ENCODE data around the gene SGPP2.

The SGPP2 gene

GRCh38 chr2:222523783-222524544 is 99.6 kb downstream of the SGPP2 start:
- TF ChIP-seq POLR2AphosphoS5 (IDR thresholded peaks at IDR 0.05; ENCODE audit: low read depth, low read length) (no peak), TAF1 (IDR thresholded peaks at IDR 0.05; ENCODE audit: borderline replicate concordance, insufficient read depth, low read length) (no peak), SIN3A (IDR thresholded peaks at IDR 0.05; ENCODE audit: borderline replicate concordance, insufficient read depth, low read length) (no peak), FOXP2 (optimal IDR thresholded peaks at IDR 0.05; ENCODE audit: borderline replicate concordance, extremely low read depth, extremely low read length, insufficient read depth) (no peak), REST (IDR thresholded peaks at IDR 0.05; ENCODE audit: insufficient read depth in 1 of 2, low read depth in 2 of 2, low read length in 2 of 2) (no peak)

GRCh38 chr2:222525811-222526210 is 101.5 kb downstream of the SGPP2 start:
- TF ChIP-seq TAF1 (IDR thresholded peaks at IDR 0.05; ENCODE audit: borderline replicate concordance, insufficient read depth, low read length) (no peak), REST (IDR thresholded peaks at IDR 0.05; ENCODE audit: insufficient read depth in 1 of 2, low read depth in 2 of 2, low read length in 2 of 2) (no peak), FOXP2 (optimal IDR thresholded peaks at IDR 0.05; ENCODE audit: borderline replicate concordance, extremely low read depth, extremely low read length, insufficient read depth) (no peak), SIN3A (IDR thresholded peaks at IDR 0.05; ENCODE audit: borderline replicate concordance, insufficient read depth, low read length) (no peak), POLR2AphosphoS5 (IDR thresholded peaks at IDR 0.05; ENCODE audit: low read depth, low read length) (no peak)

GRCh38 chr2:222526480-222527277 is 102.3 kb downstream of the SGPP2 start:
- TF ChIP-seq FOXP2 (optimal IDR thresholded peaks at IDR 0.05; ENCODE audit: borderline replicate concordance, extremely low read depth, extremely low read length, insufficient read depth): no peak
- TF ChIP-seq REST (IDR thresholded peaks at IDR 0.05; ENCODE audit: insufficient read depth in 1 of 2, low read depth in 2 of 2, low read length in 2 of 2): no peak
- TF ChIP-seq POLR2AphosphoS5 (IDR thresholded peaks at IDR 0.05; ENCODE audit: low read depth, low read length): no peak
- TF ChIP-seq SIN3A (IDR thresholded peaks at IDR 0.05; ENCODE audit: borderline replicate concordance, insufficient read depth, low read length): no peak
- TF ChIP-seq TAF1 (IDR thresholded peaks at IDR 0.05; ENCODE audit: borderline replicate concordance, insufficient read depth, low read length): no peak

GRCh38 chr2:222532315-222532714 is 108.0 kb downstream of the SGPP2 start:
- TF ChIP-seq SIN3A (IDR thresholded peaks at IDR 0.05; ENCODE audit: borderline replicate concordance, insufficient read depth, low read length): no peak
- TF ChIP-seq POLR2AphosphoS5 (IDR thresholded peaks at IDR 0.05; ENCODE audit: low read depth, low read length): no peak
- no peak for TF ChIP-seq FOXP2 (optimal IDR thresholded peaks at IDR 0.05; ENCODE audit: borderline replicate concordance, extremely low read depth, extremely low read length, insufficient read depth)
- no peak for TF ChIP-seq REST (IDR thresholded peaks at IDR 0.05; ENCODE audit: insufficient read depth in 1 of 2, low read depth in 2 of 2, low read length in 2 of 2)
- TF ChIP-seq TAF1 (IDR thresholded peaks at IDR 0.05; ENCODE audit: borderline replicate concordance, insufficient read depth, low read length): no peak

Measured in PFSK-1 (cell line).